ENCODE data around the gene XRCC4.
A peak's percentile ranks its signal among the peaks of the same experiment; 100 is the strongest.

Gene XRCC4

GRCh38 chr5:83076742-83077661 is at the start of gene XRCC4, which contains the start of gene TMEM167A (continued):
- TF ChIP-seq SCRT2 (tag by site-specific recombination; IDR thresholded peaks at IDR 0.05) (no peak), ZBTB26 (tag by site-specific recombination; optimal IDR thresholded peaks at IDR 0.05) (no peak), ZNF155 (tag by site-specific recombination; IDR thresholded peaks at IDR 0.05) (no peak), ZNF571 (tag by site-specific recombination; IDR thresholded peaks at IDR 0.05) (no peak), YY1 (tag by site-specific recombination; IDR thresholded peaks at IDR 0.05) (no peak), ZNF112 (tag by site-specific recombination; IDR thresholded peaks at IDR 0.05) (no peak), FEZF1 (tag by site-specific recombination; IDR thresholded peaks at IDR 0.05) (no peak), ZNF843 (tag by site-specific recombination; IDR thresholded peaks at IDR 0.05) (no peak), ZNF26 (tag by site-specific recombination; IDR thresholded peaks at IDR 0.05) (no peak), ZNF560 (tag by site-specific recombination; IDR thresholded peaks at IDR 0.05; ENCODE audit: borderline replicate concordance) (no peak), ZNF521 (tag by site-specific recombination; IDR thresholded peaks at IDR 0.05) (no peak), BCL11B (tag by site-specific recombination; IDR thresholded peaks at IDR 0.05; ENCODE audit: low read depth) (peak; percentile 84), ZNF266 (tag by site-specific recombination; IDR thresholded peaks at IDR 0.05; ENCODE audit: low read depth) (no peak), ZBTB49 (tag by site-specific recombination; IDR thresholded peaks at IDR 0.05; ENCODE audit: low read depth) (no peak), ZNF341 (tag by site-specific recombination; IDR thresholded peaks at IDR 0.05; ENCODE audit: low read depth) (no peak; the same call in 1 of the 2 replicates), ZNF248 (tag by site-specific recombination; IDR thresholded peaks at IDR 0.05) (no peak), ZNF350 (tag by site-specific recombination; IDR thresholded peaks at IDR 0.05) (no peak), SP7 (tag by site-specific recombination; IDR thresholded peaks at IDR 0.05) (no peak; the same call in 1 of the 2 replicates), GLIS1 (tag by site-specific recombination; IDR thresholded peaks at IDR 0.05) (no peak), ZNF837 (tag by site-specific recombination; IDR thresholded peaks at IDR 0.05) (no peak), ZBTB6 (tag by site-specific recombination; IDR thresholded peaks at IDR 0.05) (no peak), ZNF394 (tag by site-specific recombination; IDR thresholded peaks at IDR 0.05; ENCODE audit: borderline replicate concordance) (no peak), ZNF354C (tag by site-specific recombination; IDR thresholded peaks at IDR 0.05; ENCODE audit: borderline replicate concordance, low read depth) (no peak), ZSCAN23 (tag by site-specific recombination; IDR thresholded peaks at IDR 0.05) (no peak), ZNF596 (tag by site-specific recombination; IDR thresholded peaks at IDR 0.05) (no peak), ZNF433 (tag by site-specific recombination; IDR thresholded peaks at IDR 0.05; ENCODE audit: low read depth) (no peak), ZNF692 (tag by site-specific recombination; IDR thresholded peaks at IDR 0.05) (peak; percentile 53; the same call in 1 of the 2 replicates), ZNF426 (tag by site-specific recombination; IDR thresholded peaks at IDR 0.05) (no peak), ZNF626 (tag by site-specific recombination; IDR thresholded peaks at IDR 0.05) (no peak), HIC1 (tag by site-specific recombination; IDR thresholded peaks at IDR 0.05) (no peak)
